Right lobe of liver (tissue), 4 donors: ENCODE measurements around the gene RASSF10.

Source experiments
- CTCF ChIP-seq, 4 donors: fragments of 200-600 bp in 3 of 4; fragments of 450-650 bp in 1 of 4; IDR thresholded peaks; one replicate each; pipeline versions ENCODE4 v1.5.1 to v1.8.0; 2016 to 2022; ENCODE audit warnings: antibody characterized with exemption in 4 of 4, mild to moderate bottlenecking in 2 of 4
- POLR2A ChIP-seq: fragments of 450-650 bp; IDR thresholded peaks from one replicate; pipeline ENCODE4 v1.6.1; 2017; ENCODE audit warnings: antibody characterized with exemption, mild to moderate bottlenecking
- donor health status: DM: no; HTN: no; CAD: no.
- donor health status: DM: no; HTN: no; CAD: no.
- donor health status: DM: no; HTN: yes; CAD: no.

- TF ChIP-seq CTCF (IDR thresholded peaks at IDR 0.05) (no peak), POLR2A (no peak)
Measured at GRCh38 chr11:13033760-13034533, 24.8 kb downstream of the RASSF10 start.
